DND-41 (cell line): Measurements from ENCODE around the gene TMBIM1.

Source experiments
- ATAC-seq: fragments of 200-7000 bp; cut with Tn5 transposase; 3 replicates; pipeline ENCODE4 v1.9.1; 2021; ENCODE audit warnings: low read depth; ENCODE audit not compliant: insufficient read depth
- DNase-seq: peaks from one replicate; pipeline ENCODE4 v3.0.0-alpha.2; 2020
- H2AFZ ChIP-seq: 2 replicates; pipeline ENCODE4 v1.6.0; 2012; ENCODE audit warnings: low read depth, low read length
- H3K27ac ChIP-seq: 2 replicates; pipeline ENCODE4 v1.5.1; 2012; ENCODE audit warnings: low read length, inconsistent platforms
- H3K27me3 ChIP-seq: fragments of 200-600 bp; sonication (generic); 2 replicates; pipeline ENCODE4 v1.6.0; 2012; ENCODE audit warnings: low read length, mild to moderate bottlenecking, inconsistent platforms; ENCODE audit not compliant: insufficient read depth, poor library complexity
- H3K36me3 ChIP-seq: 2 replicates; pipeline ENCODE4 v1.5.1; 2012; ENCODE audit warnings: low read length, inconsistent platforms; ENCODE audit not compliant: insufficient read depth
- H3K4me1 ChIP-seq: 2 replicates; pipeline ENCODE4 v1.5.1; 2012; ENCODE audit warnings: mild to moderate bottlenecking, low read length; ENCODE audit not compliant: insufficient read depth
- H3K4me2 ChIP-seq: 2 replicates; pipeline ENCODE4 v1.6.0; 2012; ENCODE audit warnings: mild to moderate bottlenecking, moderate library complexity, low read length, inconsistent platforms; ENCODE audit not compliant: insufficient read depth
- H3K4me3 ChIP-seq, 2 experiments: fragments of 200-600 bp in 1 of 2; shearing (Covaris generic) in 1 of 2; 2 replicates each; pipeline ENCODE4 v1.5.1; 2012 to 2016; ENCODE audit warnings: inconsistent platforms in 2 of 2, low read length in 2 of 2, mild to moderate bottlenecking in 2 of 2, low read depth in 1 of 2, moderate library complexity in 1 of 2
- H3K79me2 ChIP-seq: 2 replicates; pipeline ENCODE4 v1.6.0; 2012; ENCODE audit warnings: low read length, inconsistent platforms; ENCODE audit not compliant: insufficient read depth
- H3K9ac ChIP-seq: 2 replicates; pipeline ENCODE4 v1.6.0; 2012; ENCODE audit warnings: low read depth, mild to moderate bottlenecking, inconsistent platforms, low read length, moderate library complexity
- H3K9me3 ChIP-seq: 2 replicates; pipeline ENCODE4 v1.5.1; 2012; ENCODE audit warnings: low read length, moderate library complexity, mild to moderate bottlenecking, inconsistent platforms; ENCODE audit not compliant: insufficient read depth, severe bottlenecking
- H4K20me1 ChIP-seq: 2 replicates; pipeline ENCODE4 v1.6.0; 2012; ENCODE audit warnings: low read length; ENCODE audit not compliant: insufficient read depth
- EZH2 ChIP-seq: IDR thresholded peaks from 3 replicates; pipeline ENCODE4 v1.6.1; 2012; ENCODE audit warnings: borderline replicate concordance, low read depth, mild to moderate bottlenecking, moderate library complexity, low read length, inconsistent platforms; ENCODE audit not compliant: severe bottlenecking
- TF ChIP-seq, protein P1 (sequence below): IDR thresholded peaks from 2 replicates; pipeline ENCODE4 v1.5.1; 2012; ENCODE audit warnings: borderline replicate concordance, low read length, moderate library complexity, mild to moderate bottlenecking; ENCODE audit not compliant: poor library complexity, severe bottlenecking; ENCODE audit errors: extremely low read depth

TMBIM1 gene

DNA sequence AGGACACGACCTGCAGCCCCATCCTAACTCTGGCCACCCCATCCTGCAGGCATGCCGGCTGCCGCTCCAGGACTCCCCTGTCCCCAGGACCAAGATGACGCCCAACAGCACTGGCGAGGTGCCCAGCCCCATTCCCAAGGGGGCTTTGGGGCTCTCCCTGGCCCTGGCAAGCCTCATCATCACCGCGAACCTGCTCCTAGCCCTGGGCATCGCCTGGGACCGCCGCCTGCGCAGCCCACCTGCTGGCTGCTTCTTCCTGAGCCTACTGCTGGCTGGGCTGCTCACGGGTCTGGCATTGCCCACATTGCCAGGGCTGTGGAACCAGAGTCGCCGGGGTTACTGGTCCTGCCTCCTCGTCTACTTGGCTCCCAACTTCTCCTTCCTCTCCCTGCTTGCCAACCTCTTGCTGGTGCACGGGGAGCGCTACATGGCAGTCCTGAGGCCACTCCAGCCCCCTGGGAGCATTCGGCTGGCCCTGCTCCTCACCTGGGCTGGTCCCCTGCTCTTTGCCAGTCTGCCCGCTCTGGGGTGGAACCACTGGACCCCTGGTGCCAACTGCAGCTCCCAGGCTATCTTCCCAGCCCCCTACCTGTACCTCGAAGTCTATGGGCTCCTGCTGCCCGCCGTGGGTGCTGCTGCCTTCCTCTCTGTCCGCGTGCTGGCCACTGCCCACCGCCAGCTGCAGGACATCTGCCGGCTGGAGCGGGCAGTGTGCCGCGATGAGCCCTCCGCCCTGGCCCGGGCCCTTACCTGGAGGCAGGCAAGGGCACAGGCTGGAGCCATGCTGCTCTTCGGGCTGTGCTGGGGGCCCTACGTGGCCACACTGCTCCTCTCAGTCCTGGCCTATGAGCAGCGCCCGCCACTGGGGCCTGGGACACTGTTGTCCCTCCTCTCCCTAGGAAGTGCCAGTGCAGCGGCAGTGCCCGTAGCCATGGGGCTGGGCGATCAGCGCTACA, 29.4 kb downstream of the TMBIM1 start:
- Histone ChIP-seq H3K79me2 (peaks cover 9% of the 10 kb centered on the region), H4K20me1 (peaks cover 26% of the 10 kb centered on the region), H3K27ac (no peak overlapping the region), H2AFZ (no peak overlapping the region), H3K9me3 (no peaks in the 10 kb centered on the region), H3K36me3 (peaks cover 50% of the 10 kb centered on the region), H3K4me1 (peaks cover 11% of the 10 kb centered on the region), H3K27me3 (no peaks in the 10 kb centered on the region), H3K4me2 (no peak overlapping the region), H3K9ac (no peak overlapping the region), H3K4me3 (no peak overlapping the region)
- no peak for TF ChIP-seq EZH2
- TF ChIP-seq, protein P1, sequence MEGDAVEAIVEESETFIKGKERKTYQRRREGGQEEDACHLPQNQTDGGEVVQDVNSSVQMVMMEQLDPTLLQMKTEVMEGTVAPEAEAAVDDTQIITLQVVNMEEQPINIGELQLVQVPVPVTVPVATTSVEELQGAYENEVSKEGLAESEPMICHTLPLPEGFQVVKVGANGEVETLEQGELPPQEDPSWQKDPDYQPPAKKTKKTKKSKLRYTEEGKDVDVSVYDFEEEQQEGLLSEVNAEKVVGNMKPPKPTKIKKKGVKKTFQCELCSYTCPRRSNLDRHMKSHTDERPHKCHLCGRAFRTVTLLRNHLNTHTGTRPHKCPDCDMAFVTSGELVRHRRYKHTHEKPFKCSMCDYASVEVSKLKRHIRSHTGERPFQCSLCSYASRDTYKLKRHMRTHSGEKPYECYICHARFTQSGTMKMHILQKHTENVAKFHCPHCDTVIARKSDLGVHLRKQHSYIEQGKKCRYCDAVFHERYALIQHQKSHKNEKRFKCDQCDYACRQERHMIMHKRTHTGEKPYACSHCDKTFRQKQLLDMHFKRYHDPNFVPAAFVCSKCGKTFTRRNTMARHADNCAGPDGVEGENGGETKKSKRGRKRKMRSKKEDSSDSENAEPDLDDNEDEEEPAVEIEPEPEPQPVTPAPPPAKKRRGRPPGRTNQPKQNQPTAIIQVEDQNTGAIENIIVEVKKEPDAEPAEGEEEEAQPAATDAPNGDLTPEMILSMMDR, result no peak
- no peak for DNase-seq
- ATAC-seq, result no peak

DNA sequence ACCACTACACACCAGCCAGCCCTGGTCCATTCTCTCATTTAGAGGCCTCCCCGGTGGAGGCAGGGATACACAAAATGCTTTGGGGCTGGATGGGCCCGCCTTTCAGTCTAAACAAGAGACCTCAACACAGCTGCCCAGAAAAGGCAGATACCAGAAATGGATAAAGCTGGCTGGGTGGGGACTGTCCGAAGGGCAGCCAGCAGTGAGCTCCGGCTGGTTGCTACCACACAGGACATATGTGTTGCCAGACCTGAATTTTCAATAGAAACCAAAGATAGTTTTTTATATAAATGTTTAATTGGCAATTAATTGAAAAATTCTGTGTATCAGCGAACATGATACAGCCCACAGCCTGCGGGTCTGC, 30.1 kb downstream of the TMBIM1 start:
- Histone ChIP-seq H3K4me2 (no peak overlapping the region), H3K27ac (no peak overlapping the region), H3K79me2 (peaks cover 3% of the 10 kb centered on the region), H3K27me3 (no peaks in the 10 kb centered on the region), H3K4me1 (peaks cover 7% of the 10 kb centered on the region; the same call in 1 of the 2 replicates), H4K20me1 (peaks cover 21% of the 10 kb centered on the region), H3K9ac (no peak overlapping the region), H3K36me3 (peaks cover 44% of the 10 kb centered on the region), H3K4me3 (no peak overlapping the region), H3K9me3 (no peaks in the 10 kb centered on the region), H2AFZ (no peak overlapping the region)
- no peak for TF ChIP-seq EZH2
- TF ChIP-seq, protein P1, result no peak
- ATAC-seq, result no peak
- DNase-seq, result no peak

DNA sequence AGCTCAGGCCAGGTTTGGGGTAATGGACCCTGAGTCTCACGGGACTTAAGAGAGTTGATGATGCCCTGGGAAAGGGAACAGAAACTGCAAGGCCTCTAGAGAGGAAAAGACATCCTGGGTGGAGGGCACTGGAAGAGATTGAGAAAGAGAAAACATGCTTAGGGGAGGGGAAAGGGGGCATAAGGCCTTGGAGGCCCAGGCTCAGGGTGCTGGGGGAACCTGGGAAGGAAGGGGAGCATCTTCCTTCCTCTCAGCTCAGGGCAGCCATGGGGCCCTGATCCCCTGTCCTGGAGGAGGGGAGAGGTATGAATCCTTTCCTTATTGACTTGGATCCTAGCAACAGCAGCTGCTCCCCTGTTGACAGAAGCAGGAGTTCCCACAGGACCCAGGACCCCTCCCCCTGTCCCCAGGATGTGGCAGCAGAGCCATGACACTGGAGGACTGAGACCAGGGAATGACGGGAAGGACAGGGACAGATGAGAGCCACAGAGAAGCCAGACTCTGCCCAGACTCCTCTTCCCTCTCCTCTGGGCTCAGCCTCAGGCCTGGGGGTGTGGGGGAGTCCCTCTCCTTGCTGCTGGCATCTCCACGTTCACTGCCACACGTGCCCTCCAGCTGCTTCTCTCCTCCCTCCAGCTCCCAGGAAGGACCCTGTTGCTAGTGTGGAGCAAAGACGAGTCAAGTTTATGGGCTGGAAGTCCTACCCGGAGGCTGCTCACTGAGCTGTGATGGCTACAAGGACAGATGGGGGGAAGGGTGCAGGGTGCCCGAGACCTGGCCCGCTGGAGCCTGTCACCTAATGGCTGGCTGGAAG, 30.7 kb downstream of the TMBIM1 start:
- Histone ChIP-seq H3K79me2 (0 out of 2 replicates have a peak, but pooled peaks cover 2% of the 10 kb centered on the region), H3K4me3 (no peak overlapping the region), H4K20me1 (peaks cover 19% of the 10 kb centered on the region), H2AFZ (no peak overlapping the region), H3K27ac (no peak overlapping the region), H3K9ac (no peak overlapping the region), H3K4me2 (no peak overlapping the region), H3K36me3 (peaks cover 38% of the 10 kb centered on the region), H3K27me3 (no peaks in the 10 kb centered on the region), H3K4me1 (peaks cover 7% of the 10 kb centered on the region; the same call in 1 of the 2 replicates), H3K9me3 (no peaks in the 10 kb centered on the region)
- TF ChIP-seq EZH2, result no peak
- TF ChIP-seq, protein P1, result no peak
- ATAC-seq, result no peak
- no peak for DNase-seq
